HG02571 (cell line): ENCODE data around the gene LYPD4.

Source experiments
- ATAC-seq: cut with Tn5 transposase; IDR thresholded peaks from one replicate; pipeline ENCODE4 v1.9.1; 2021; ENCODE audit warnings: mild to moderate bottlenecking, moderate library complexity; ENCODE audit not compliant: unreplicated experiment

LYPD4 gene

GRCh38 chr19:41844601-41845000 is at the start of gene LYPD4:
Gene LYPD4, minus strand, starts transcription at chr19:41844683. Its CDS starts 5,398 bp downstream, at chr19:41839285.
- ATAC-seq, result no peak

GRCh38 chr19:41893899-41894298 is 49.4 kb upstream of the LYPD4 start:
- ATAC-seq, result no peak

GRCh38 chr19:41892173-41892902 is 47.9 kb upstream of the LYPD4 start:
- ATAC-seq, result no peak

- no peak for ATAC-seq
Observed at GRCh38 chr19:41890936-41891335, 46.5 kb upstream of the LYPD4 start.

- ATAC-seq, result no peak
Observed at GRCh38 chr19:41889896-41890295, 45.4 kb upstream of the LYPD4 start.

- no peak for ATAC-seq
Observed at GRCh38 chr19:41888926-41889325, 44.4 kb upstream of the LYPD4 start.

- no peak for ATAC-seq
Observed at GRCh38 chr19:41887711-41888382, 43.4 kb upstream of the LYPD4 start.

GRCh38 chr19:41886761-41887710 is 42.6 kb upstream of the LYPD4 start:
- no peak for ATAC-seq

GRCh38 chr19:41883821-41884733 is 39.6 kb upstream of the LYPD4 start:
- peak; percentile 73 for ATAC-seq

- ATAC-seq, result no peak
Observed at GRCh38 chr19:41883463-41883820, 39.0 kb upstream of the LYPD4 start.

- ATAC-seq, result no peak
Observed at GRCh38 chr19:41882568-41883462, 38.3 kb upstream of the LYPD4 start, which contains the start of gene ARHGEF1. Gene ARHGEF1, plus strand, starts transcription at chr19:41883184. Its CDS starts 4,899 bp downstream, at chr19:41888083.

GRCh38 chr19:41880329-41880708 is 35.8 kb upstream of the LYPD4 start:
- ATAC-seq, result no peak

- no peak for ATAC-seq
Observed at GRCh38 chr19:41879670-41880328, 35.3 kb upstream of the LYPD4 start.

- no peak for ATAC-seq
Observed at GRCh38 chr19:41879080-41879479, 34.6 kb upstream of the LYPD4 start.

- ATAC-seq, result peak; percentile 32
Observed at GRCh38 chr19:41877916-41878905, 33.7 kb upstream of the LYPD4 start.

- peak; percentile 48 for ATAC-seq
Observed at GRCh38 chr19:41876847-41877832, 32.7 kb upstream of the LYPD4 start, which contains the start of gene CD79A. Gene CD79A, plus strand, starts transcription at chr19:41877279. Its CDS starts 26 bp downstream, at chr19:41877305.
